ENCODE results near the gene ZNF117.
"Not testable (repeated sequence)": the region's sequence is repeated elsewhere in the genome, so short reads cannot be mapped to it uniquely, and the experiment has no call there.

The ZNF117 gene

GRCh38 chr7:64992971-64993370 is 2.1 kb upstream of the ZNF117 start:
- Histone ChIP-seq H3K36me3 (ENCODE audit: insufficient read depth, low read length) (peaks cover 3% of the 10 kb centered on the region), H3K9me3 (replicated peaks; ENCODE audit: low read length) (peaks cover 12% of the 10 kb centered on the region), H3K4me2 (ENCODE audit: low read length) (no peak overlapping the region), H3K27me3 (ENCODE audit: control insufficient read depth, insufficient read depth, low read length) (no peaks in the 10 kb centered on the region), H3K9ac (ENCODE audit: low read depth, low read length) (no peak overlapping the region), H3K4me3 (ENCODE audit: low read length) (no peak overlapping the region), H3K4me1 (ENCODE audit: control insufficient read depth, insufficient read depth, low read length) (no peaks in the 10 kb centered on the region)

DNA sequence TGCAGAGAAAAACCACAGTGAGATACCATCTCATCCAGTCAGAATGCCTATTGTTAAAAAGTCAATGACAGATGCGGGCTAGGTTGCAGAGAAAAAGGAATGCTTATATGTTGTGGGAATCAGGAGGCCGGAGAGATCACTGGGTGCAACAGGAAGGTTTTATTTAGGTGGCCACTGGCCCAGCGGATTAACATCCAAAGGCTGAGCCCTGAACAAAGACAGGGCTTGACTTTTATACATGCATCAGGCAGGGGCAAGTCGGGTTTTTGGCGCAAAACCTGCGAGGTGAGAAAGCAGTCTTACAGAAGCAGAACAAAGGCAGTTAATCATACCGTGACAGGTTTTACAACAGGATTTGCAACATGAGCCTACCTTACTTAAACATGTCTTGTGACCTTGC is 620 bp downstream of the ZNF117 start:
- Histone ChIP-seq H3K27me3 (ENCODE audit: control insufficient read depth, insufficient read depth, low read length) (no peaks in the 10 kb centered on the region), H3K9me3 (replicated peaks; ENCODE audit: low read length) (peaks cover 6% of the 10 kb centered on the region), H3K4me1 (ENCODE audit: control insufficient read depth, insufficient read depth, low read length) (no peaks in the 10 kb centered on the region), H3K9ac (ENCODE audit: low read depth, low read length) (no peak overlapping the region), H3K4me2 (ENCODE audit: low read length) (no peak overlapping the region), H3K4me3 (ENCODE audit: low read length) (no peak overlapping the region), H3K36me3 (ENCODE audit: insufficient read depth, low read length) (peaks cover 6% of the 10 kb centered on the region)

DNA sequence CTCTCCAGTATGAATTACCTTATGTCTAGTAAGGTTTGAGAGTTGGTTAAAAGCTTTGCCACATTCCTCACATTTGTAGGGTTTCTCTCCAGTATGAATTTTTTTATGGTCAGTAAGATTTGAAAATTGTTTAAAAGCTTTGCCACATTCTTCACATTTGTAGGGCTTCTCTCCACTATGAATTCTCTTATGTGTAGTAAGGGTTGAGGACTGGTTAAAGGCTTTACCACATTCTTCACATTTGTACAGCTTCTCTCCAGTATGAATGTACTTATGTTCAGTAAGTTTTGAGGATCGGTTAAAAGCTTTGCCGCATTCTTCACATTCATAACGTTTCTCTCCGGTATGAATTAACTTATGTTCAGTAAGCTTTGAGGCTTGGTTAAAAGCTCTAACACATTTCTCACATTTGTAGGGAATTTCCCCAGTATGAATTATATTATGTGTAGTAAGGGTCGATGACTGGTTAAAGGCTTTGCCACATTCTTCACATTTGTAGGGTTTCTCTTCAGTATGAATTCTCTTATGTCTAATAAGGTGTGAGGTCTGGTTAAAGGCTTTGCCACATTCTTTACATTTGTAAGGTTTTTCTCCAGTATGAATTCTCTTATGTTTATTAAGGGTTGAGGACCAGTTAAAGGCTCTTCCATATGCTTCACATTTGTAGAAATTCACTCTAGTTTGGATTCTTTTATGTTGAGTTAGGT is 12.2 kb downstream of the ZNF117 start:
- Histone ChIP-seq H3K36me3 (ENCODE audit: insufficient read depth, low read length) (peaks cover 33% of the 10 kb centered on the region), H3K27me3 (ENCODE audit: control insufficient read depth, insufficient read depth, low read length) (no peaks in the 10 kb centered on the region), H3K9me3 (replicated peaks; ENCODE audit: low read length) (peaks cover 45% of the 10 kb centered on the region), H3K4me1 (ENCODE audit: control insufficient read depth, insufficient read depth, low read length) (no peaks in the 10 kb centered on the region), H3K4me2 (ENCODE audit: low read length) (no peak overlapping the region), H3K9ac (ENCODE audit: low read depth, low read length) (no peak overlapping the region), H3K4me3 (ENCODE audit: low read length) (no peak overlapping the region)

DNA sequence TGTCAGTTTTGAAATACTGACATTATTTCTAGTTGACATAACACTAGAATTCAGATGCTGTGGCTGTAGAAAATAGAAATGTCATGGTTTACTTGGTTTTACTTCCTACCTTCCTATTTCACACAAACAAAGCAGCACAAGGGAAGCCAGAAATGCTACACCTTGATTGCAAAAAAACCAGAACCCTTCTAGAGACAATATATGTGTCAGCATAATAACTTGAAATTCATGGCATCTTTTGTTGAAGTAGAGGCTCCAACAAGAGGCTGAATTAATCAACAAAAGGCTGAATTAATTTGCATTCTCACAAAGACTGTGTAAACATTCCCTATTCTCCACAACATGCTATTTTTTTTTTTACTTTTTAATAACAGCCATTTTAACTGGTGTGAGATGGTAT is 25.2 kb downstream of the ZNF117 start:
- Histone ChIP-seq H3K4me1 (ENCODE audit: control insufficient read depth, insufficient read depth, low read length) (no peaks in the 10 kb centered on the region), H3K4me3 (ENCODE audit: low read length) (no peak overlapping the region), H3K4me2 (ENCODE audit: low read length) (no peak overlapping the region), H3K9me3 (replicated peaks; ENCODE audit: low read length) (peaks cover 5% of the 10 kb centered on the region), H3K27me3 (ENCODE audit: control insufficient read depth, insufficient read depth, low read length) (no peaks in the 10 kb centered on the region), H3K36me3 (ENCODE audit: insufficient read depth, low read length) (no peaks in the 10 kb centered on the region), H3K9ac (ENCODE audit: low read depth, low read length) (no peak overlapping the region)

DNA sequence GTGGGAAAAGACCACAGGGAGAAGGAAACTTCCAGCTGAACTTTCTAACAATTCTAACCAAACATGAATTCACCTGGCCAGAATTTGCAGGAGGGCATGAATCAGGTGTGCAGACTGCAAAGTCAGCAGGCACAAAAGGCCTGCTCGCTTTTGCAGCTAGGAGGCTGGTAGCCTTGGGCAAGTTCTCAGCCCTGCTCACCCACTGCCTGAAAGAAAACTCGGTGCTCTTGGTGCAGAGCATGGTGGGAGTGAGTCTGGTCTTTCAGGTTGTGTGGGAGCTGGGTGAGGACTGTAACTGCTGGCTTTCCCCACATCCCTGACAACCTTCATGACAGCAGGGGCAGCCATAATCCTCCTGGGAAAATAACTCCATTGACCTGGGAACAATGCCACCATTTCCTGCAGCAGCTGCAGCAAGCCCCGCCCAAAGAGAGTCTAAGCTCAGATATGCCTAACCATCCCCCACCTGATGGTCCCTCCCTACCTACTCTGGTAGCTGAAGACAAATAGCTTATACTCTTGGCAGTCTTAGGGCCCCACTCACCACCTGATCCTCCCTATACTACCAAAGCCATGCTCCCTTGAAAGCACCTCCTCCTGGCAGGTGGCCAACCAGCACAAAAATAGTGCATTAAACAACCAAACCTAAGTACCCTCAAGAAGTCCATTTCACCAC is 31.6 kb downstream of the ZNF117 start:
- H3K4me3 ChIP-seq (ENCODE audit: low read length): no peak overlapping the region
- H3K4me1 ChIP-seq (ENCODE audit: control insufficient read depth, insufficient read depth, low read length): no peaks in the 10 kb centered on the region
- H3K4me2 ChIP-seq (ENCODE audit: low read length): no peak overlapping the region
- no peaks in the 10 kb centered on the region for H3K27me3 ChIP-seq (ENCODE audit: control insufficient read depth, insufficient read depth, low read length)
- H3K9ac ChIP-seq (ENCODE audit: low read depth, low read length): no peak overlapping the region
- no peaks in the 10 kb centered on the region for H3K36me3 ChIP-seq (ENCODE audit: insufficient read depth, low read length)
- no peaks in the 10 kb centered on the region for H3K9me3 ChIP-seq (replicated peaks; ENCODE audit: low read length)

- H3K9ac ChIP-seq (ENCODE audit: low read depth, low read length): no peak overlapping the region
- no peaks in the 10 kb centered on the region for H3K36me3 ChIP-seq (ENCODE audit: insufficient read depth, low read length)
- no peak overlapping the region for H3K4me2 ChIP-seq (ENCODE audit: low read length)
- H3K27me3 ChIP-seq (ENCODE audit: control insufficient read depth, insufficient read depth, low read length): peaks cover 34% of the 10 kb centered on the region
- no peak overlapping the region for H3K4me3 ChIP-seq (ENCODE audit: low read length)
- no peaks in the 10 kb centered on the region for H3K9me3 ChIP-seq (replicated peaks; ENCODE audit: low read length)
- peaks cover 7% of the 10 kb centered on the region for H3K4me1 ChIP-seq (ENCODE audit: control insufficient read depth, insufficient read depth, low read length)
These were observed 39.5 kb downstream of the ZNF117 start for GRCh38 chr7:64951250-64951848.

GRCh38 chr7:64950673-64951072 is 40.2 kb downstream of the ZNF117 start:
- H3K27me3 ChIP-seq (ENCODE audit: control insufficient read depth, insufficient read depth, low read length): peaks cover 41% of the 10 kb centered on the region
- not testable (repeated sequence) for H3K4me3 ChIP-seq (ENCODE audit: low read length); H3K4me2 ChIP-seq (ENCODE audit: low read length); H3K36me3 ChIP-seq (ENCODE audit: insufficient read depth, low read length); H3K9me3 ChIP-seq (replicated peaks; ENCODE audit: low read length); H3K9ac ChIP-seq (ENCODE audit: low read depth, low read length); H3K4me1 ChIP-seq (ENCODE audit: control insufficient read depth, insufficient read depth, low read length)

DNA sequence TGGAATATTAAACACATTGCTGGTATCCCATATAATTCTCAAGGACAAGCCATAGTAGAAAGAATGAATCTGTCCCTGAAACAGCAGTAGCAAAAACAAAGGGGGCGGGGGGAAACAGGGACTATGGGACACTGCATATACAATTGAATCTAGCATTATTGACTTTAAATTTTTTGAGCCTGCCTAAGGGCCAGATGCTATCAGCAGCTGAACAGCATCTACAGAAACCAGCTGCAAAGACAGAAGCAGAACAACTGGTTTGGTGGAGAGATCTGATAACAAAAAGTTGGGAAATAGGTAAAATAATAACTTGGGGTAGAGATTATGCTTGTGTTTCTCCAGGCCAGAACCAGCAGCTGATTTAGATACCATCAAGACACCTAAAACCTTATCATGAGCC is 42.1 kb downstream of the ZNF117 start:
- H3K27me3 ChIP-seq (ENCODE audit: control insufficient read depth, insufficient read depth, low read length): peaks cover 44% of the 10 kb centered on the region
- H3K4me1 ChIP-seq (ENCODE audit: control insufficient read depth, insufficient read depth, low read length); H3K9me3 ChIP-seq (replicated peaks; ENCODE audit: low read length); H3K36me3 ChIP-seq (ENCODE audit: insufficient read depth, low read length); H3K9ac ChIP-seq (ENCODE audit: low read depth, low read length); H3K4me2 ChIP-seq (ENCODE audit: low read length); H3K4me3 ChIP-seq (ENCODE audit: low read length): not testable (repeated sequence)

DNA sequence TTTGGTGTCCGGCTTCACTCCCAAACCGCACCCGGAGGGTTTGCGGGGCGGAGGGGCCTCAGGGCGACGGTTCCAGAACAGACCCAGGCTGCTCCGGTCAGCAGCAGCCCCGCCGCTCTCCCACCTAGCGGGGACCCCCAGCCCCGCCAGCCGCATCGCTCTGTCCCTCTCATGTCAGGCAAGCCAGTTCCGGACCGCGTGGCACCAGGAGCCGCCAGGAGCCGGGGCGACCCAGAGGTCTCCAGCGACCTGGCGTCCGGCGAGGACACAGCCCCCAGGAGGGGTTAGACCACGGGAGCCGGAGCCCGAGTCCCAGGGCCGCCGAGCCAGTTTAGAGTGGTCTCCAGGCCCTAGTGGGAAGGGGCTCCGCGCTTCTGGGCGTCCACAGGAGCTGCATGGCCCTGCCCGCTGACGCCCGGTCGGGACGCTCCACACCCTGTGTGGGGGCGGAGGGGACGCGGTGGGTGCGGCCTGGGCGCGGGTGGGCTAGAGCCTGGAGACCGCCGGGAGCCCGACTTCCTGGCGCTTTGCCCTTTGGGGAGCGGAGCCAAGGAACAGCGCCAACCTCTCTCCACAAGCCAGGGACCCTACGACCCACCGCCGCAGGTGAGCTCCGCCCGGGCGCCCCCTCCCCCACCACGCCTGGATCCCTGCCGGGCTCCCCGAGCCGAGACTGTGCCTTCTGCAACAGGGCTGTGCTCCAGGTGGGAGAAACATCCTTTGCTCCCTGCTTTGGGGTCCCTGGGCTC is 43.4 kb downstream of the ZNF117 start:
- peaks cover 7% of the 10 kb centered on the region for H3K4me1 ChIP-seq (ENCODE audit: control insufficient read depth, insufficient read depth, low read length)
- peak overlapping the region; percentile 39 for H3K4me3 ChIP-seq (ENCODE audit: low read length)
- no peak overlapping the region for H3K9ac ChIP-seq (ENCODE audit: low read depth, low read length)
- peaks cover 44% of the 10 kb centered on the region for H3K27me3 ChIP-seq (ENCODE audit: control insufficient read depth, insufficient read depth, low read length)
- H3K9me3 ChIP-seq (replicated peaks; ENCODE audit: low read length): no peaks in the 10 kb centered on the region
- H3K4me2 ChIP-seq (ENCODE audit: low read length): peak overlapping the region; percentile 68
- H3K36me3 ChIP-seq (ENCODE audit: insufficient read depth, low read length): no peaks in the 10 kb centered on the region

DNA sequence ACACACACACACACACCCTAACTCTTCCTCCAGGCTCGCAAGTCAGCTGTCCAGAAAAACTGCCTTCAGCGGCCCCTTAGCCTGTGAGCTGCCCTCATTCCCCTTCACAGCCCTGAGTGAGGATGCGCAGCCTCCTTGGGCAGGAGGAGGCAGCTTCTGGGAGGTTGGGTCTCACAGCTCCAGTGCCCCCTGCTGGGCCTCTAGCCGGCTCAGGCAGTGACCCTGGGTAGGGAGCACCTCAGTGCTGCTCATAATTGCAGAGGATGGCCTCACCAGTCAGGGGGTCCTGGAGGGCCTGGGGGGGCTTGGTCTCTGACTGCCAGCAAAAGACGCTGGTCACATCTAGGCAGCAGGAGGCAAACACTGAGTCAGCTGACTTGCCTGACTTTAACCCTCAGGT is 44.1 kb downstream of the ZNF117 start:
- Histone ChIP-seq H3K9me3 (replicated peaks; ENCODE audit: low read length) (no peaks in the 10 kb centered on the region), H3K27me3 (ENCODE audit: control insufficient read depth, insufficient read depth, low read length) (peaks cover 44% of the 10 kb centered on the region), H3K36me3 (ENCODE audit: insufficient read depth, low read length) (no peaks in the 10 kb centered on the region), H3K4me1 (ENCODE audit: control insufficient read depth, insufficient read depth, low read length) (peaks cover 7% of the 10 kb centered on the region), H3K4me2 (ENCODE audit: low read length) (no peak overlapping the region), H3K9ac (ENCODE audit: low read depth, low read length) (no peak overlapping the region), H3K4me3 (ENCODE audit: low read length) (no peak overlapping the region)

DNA sequence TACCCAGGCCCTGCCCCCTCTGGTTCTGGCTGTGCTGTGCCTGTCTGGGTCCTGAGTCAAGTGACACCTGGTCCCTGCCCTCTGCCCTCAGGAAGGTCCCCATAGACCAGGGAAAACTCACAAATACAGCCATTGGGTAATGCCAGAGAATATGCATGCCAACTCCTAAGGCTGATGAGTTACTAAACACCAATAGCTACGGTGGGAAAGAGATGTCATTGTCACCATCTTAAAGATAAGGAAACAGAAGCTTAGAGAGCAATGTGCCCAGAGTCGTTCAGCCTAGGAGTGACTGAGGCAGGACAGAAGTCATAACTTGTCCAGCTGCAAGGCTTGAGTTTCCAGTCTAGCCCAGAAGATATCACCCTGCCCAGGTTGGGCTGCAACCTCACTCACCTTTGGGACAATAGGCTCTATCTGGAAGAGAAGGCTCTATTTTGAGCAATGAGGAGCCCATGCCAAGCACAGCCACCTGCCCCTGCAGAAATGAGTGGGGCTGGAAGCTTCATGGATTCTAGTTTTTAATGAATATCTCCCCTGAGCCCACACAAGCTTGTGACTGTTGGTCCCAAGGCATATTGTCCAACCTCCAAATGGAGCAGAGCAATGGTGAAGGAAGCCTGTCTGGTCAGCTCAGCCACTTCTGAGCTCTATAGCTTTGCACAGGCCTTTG is 45.2 kb downstream of the ZNF117 start:
- Histone ChIP-seq H3K36me3 (ENCODE audit: insufficient read depth, low read length) (no peaks in the 10 kb centered on the region), H3K4me3 (ENCODE audit: low read length) (no peak overlapping the region), H3K4me1 (ENCODE audit: control insufficient read depth, insufficient read depth, low read length) (peaks cover 7% of the 10 kb centered on the region), H3K4me2 (ENCODE audit: low read length) (no peak overlapping the region), H3K9me3 (replicated peaks; ENCODE audit: low read length) (no peaks in the 10 kb centered on the region), H3K27me3 (ENCODE audit: control insufficient read depth, insufficient read depth, low read length) (peaks cover 44% of the 10 kb centered on the region), H3K9ac (ENCODE audit: low read depth, low read length) (no peak overlapping the region)

Measured in skeletal muscle satellite cell (primary cell).